Measurements from ENCODE around the gene MTUS2.

DNA sequence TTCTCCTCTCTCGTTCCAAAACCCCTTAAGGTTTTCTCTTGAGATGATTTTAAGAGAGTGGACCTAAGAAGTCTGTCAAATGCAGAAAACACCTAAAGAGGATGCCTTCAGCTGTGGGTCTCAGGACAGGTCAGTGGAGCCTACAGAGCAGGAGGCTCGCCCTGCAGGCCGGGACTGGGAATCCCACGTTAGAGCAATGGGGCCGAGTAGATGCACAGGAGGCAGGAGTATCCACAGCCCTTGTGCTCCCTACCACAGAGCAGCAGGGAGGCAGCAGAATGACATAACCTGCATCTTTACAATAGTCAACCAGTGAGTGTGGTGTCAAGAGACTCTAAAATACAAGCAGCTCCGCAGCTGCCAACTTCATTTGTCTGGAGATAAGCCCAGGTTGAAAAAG lies 229.4 kb downstream of the MTUS2 start:
- TF ChIP-seq, protein P1, sequence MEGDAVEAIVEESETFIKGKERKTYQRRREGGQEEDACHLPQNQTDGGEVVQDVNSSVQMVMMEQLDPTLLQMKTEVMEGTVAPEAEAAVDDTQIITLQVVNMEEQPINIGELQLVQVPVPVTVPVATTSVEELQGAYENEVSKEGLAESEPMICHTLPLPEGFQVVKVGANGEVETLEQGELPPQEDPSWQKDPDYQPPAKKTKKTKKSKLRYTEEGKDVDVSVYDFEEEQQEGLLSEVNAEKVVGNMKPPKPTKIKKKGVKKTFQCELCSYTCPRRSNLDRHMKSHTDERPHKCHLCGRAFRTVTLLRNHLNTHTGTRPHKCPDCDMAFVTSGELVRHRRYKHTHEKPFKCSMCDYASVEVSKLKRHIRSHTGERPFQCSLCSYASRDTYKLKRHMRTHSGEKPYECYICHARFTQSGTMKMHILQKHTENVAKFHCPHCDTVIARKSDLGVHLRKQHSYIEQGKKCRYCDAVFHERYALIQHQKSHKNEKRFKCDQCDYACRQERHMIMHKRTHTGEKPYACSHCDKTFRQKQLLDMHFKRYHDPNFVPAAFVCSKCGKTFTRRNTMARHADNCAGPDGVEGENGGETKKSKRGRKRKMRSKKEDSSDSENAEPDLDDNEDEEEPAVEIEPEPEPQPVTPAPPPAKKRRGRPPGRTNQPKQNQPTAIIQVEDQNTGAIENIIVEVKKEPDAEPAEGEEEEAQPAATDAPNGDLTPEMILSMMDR (IDR thresholded peaks at IDR 0.05 in 2 of 3, conservative IDR thresholded peaks at IDR 0.05 in 1 of 3; ENCODE audit: control insufficient read depth in 2 of 3, extremely low read depth in 1 of 3, insufficient read depth in 1 of 3, low read depth in 3 of 3, low read length in 3 of 3) = no peak
- no peak for TF ChIP-seq FOXK2 (IDR thresholded peaks at IDR 0.05)
- TF ChIP-seq ZNF24 (IDR thresholded peaks at IDR 0.05) = no peak
- TF ChIP-seq, protein P2, sequence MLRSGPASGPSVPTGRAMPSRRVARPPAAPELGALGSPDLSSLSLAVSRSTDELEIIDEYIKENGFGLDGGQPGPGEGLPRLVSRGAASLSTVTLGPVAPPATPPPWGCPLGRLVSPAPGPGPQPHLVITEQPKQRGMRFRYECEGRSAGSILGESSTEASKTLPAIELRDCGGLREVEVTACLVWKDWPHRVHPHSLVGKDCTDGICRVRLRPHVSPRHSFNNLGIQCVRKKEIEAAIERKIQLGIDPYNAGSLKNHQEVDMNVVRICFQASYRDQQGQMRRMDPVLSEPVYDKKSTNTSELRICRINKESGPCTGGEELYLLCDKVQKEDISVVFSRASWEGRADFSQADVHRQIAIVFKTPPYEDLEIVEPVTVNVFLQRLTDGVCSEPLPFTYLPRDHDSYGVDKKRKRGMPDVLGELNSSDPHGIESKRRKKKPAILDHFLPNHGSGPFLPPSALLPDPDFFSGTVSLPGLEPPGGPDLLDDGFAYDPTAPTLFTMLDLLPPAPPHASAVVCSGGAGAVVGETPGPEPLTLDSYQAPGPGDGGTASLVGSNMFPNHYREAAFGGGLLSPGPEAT (IDR thresholded peaks at IDR 0.05; ENCODE audit: low read depth) = no peak
- no peak for TF ChIP-seq POLR2A (IDR thresholded peaks at IDR 0.05; ENCODE audit: low read depth, low read length)
- no peak for TF ChIP-seq KDM1A (IDR thresholded peaks at IDR 0.05; ENCODE audit: borderline replicate concordance)
- no peak for TF ChIP-seq ZNF274 (IDR thresholded peaks at IDR 0.05; ENCODE audit: insufficient read depth, insufficient read length)
- no peak for TF ChIP-seq ZNF217 (IDR thresholded peaks at IDR 0.05)
